ENCODE data around the gene KCNG2.

The KCNG2 gene

GRCh38 chr18:79947054-79947755 is 149.5 kb downstream of the KCNG2 start (continued):
- TF ChIP-seq, protein P1, sequence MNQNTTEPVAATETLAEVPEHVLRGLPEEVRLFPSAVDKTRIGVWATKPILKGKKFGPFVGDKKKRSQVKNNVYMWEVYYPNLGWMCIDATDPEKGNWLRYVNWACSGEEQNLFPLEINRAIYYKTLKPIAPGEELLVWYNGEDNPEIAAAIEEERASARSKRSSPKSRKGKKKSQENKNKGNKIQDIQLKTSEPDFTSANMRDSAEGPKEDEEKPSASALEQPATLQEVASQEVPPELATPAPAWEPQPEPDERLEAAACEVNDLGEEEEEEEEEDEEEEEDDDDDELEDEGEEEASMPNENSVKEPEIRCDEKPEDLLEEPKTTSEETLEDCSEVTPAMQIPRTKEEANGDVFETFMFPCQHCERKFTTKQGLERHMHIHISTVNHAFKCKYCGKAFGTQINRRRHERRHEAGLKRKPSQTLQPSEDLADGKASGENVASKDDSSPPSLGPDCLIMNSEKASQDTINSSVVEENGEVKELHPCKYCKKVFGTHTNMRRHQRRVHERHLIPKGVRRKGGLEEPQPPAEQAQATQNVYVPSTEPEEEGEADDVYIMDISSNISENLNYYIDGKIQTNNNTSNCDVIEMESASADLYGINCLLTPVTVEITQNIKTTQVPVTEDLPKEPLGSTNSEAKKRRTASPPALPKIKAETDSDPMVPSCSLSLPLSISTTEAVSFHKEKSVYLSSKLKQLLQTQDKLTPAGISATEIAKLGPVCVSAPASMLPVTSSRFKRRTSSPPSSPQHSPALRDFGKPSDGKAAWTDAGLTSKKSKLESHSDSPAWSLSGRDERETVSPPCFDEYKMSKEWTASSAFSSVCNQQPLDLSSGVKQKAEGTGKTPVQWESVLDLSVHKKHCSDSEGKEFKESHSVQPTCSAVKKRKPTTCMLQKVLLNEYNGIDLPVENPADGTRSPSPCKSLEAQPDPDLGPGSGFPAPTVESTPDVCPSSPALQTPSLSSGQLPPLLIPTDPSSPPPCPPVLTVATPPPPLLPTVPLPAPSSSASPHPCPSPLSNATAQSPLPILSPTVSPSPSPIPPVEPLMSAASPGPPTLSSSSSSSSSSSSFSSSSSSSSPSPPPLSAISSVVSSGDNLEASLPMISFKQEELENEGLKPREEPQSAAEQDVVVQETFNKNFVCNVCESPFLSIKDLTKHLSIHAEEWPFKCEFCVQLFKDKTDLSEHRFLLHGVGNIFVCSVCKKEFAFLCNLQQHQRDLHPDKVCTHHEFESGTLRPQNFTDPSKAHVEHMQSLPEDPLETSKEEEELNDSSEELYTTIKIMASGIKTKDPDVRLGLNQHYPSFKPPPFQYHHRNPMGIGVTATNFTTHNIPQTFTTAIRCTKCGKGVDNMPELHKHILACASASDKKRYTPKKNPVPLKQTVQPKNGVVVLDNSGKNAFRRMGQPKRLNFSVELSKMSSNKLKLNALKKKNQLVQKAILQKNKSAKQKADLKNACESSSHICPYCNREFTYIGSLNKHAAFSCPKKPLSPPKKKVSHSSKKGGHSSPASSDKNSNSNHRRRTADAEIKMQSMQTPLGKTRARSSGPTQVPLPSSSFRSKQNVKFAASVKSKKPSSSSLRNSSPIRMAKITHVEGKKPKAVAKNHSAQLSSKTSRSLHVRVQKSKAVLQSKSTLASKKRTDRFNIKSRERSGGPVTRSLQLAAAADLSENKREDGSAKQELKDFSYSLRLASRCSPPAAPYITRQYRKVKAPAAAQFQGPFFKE (tag by site-specific recombination; IDR thresholded peaks at IDR 0.05; ENCODE audit: borderline replicate concordance): no peak
- no peak for TF ChIP-seq SP2 (tag by site-specific recombination; IDR thresholded peaks at IDR 0.05)
- TF ChIP-seq ZSCAN23 (tag by site-specific recombination; IDR thresholded peaks at IDR 0.05): no peak
- TF ChIP-seq GLIS1 (tag by site-specific recombination; IDR thresholded peaks at IDR 0.05): no peak
- no peak for TF ChIP-seq ZNF311 (tag by site-specific recombination; IDR thresholded peaks at IDR 0.05; ENCODE audit: borderline replicate concordance)
- no peak for TF ChIP-seq ZNF837 (tag by site-specific recombination; IDR thresholded peaks at IDR 0.05)
- TF ChIP-seq HOXD13 (CRISPR knock-in tag; IDR thresholded peaks at IDR 0.05; ENCODE audit: borderline replicate concordance): no peak
- no peak for TF ChIP-seq ZNF624 (tag by site-specific recombination; IDR thresholded peaks at IDR 0.05)
- no peak for TF ChIP-seq ZNF19 (tag by site-specific recombination; IDR thresholded peaks at IDR 0.05; ENCODE audit: low read depth)

DNA sequence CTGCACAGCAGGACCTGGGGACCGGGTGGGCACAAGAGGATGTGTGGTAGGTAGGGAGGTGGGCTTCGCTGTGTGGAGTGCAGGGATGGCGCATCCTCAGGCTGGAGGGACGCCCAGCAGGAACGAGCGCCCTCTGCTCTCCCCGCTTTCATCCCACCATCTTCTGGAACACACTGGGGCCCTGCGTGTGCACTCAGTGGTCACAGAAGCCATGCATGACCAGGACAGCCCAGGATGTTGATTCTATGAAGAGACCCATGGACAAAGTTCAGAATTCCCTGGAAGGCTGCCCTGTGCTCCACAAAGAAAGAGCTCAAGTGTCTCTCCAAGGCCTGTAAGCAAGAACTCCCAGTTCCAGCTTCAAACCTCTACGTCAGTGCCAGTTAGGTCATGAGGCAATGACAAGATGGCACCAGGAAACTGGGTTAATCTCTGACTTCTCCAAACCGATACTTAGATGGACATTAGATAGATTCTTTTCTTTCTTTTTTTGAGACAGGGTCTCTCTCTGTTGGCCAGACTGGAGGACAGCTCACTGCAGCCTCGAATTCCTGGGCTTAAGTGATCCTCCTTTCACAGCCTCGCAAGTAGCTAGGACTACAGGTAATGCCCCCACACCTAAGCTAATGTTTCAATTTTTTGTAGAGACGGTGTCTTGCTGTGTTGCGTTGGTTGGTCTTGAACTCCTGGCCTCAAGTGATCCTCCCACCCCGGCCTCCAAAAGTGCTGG is 150.3 kb downstream of the KCNG2 start:
- Histone ChIP-seq H3K27ac (ENCODE audit: extremely low read depth, low read depth, low read length) (no peak overlapping the region), H3K4me3 (ENCODE audit: low read depth, low read length) (no peak overlapping the region), H3K36me3 (ENCODE audit: control insufficient read depth in 2 of 2, insufficient read depth in 1 of 2, low read length in 2 of 2) (peaks cover 8 to 22% of the 10 kb centered on the region in 2 experiments; a peak in 2 of 3 replicates), H3K4me1 (ENCODE audit: control insufficient read depth, insufficient read depth, low read length) (peaks cover 12% of the 10 kb centered on the region), H3K9me3 (ENCODE audit: control insufficient read depth, insufficient read depth, low read depth, low read length) (no peaks in the 10 kb centered on the region)
- ChIA-PET POLR2A (interaction anchor here (0.7 kb wide), 1 partner anchor 10 kb away, joined by 3 read pairs; no protein-coding TSS in a partner anchor), CTCF (no interaction called here)
- TF ChIP-seq ZNF394 (tag by site-specific recombination; IDR thresholded peaks at IDR 0.05; ENCODE audit: borderline replicate concordance): no peak
- no peak for TF ChIP-seq ZNF488 (tag by site-specific recombination; IDR thresholded peaks at IDR 0.05)
- no peak for TF ChIP-seq ZNF513 (tag by site-specific recombination; IDR thresholded peaks at IDR 0.05)
- no peak for TF ChIP-seq ZNF530 (tag by site-specific recombination; IDR thresholded peaks at IDR 0.05; ENCODE audit: low read depth)
- TF ChIP-seq, protein P2, sequence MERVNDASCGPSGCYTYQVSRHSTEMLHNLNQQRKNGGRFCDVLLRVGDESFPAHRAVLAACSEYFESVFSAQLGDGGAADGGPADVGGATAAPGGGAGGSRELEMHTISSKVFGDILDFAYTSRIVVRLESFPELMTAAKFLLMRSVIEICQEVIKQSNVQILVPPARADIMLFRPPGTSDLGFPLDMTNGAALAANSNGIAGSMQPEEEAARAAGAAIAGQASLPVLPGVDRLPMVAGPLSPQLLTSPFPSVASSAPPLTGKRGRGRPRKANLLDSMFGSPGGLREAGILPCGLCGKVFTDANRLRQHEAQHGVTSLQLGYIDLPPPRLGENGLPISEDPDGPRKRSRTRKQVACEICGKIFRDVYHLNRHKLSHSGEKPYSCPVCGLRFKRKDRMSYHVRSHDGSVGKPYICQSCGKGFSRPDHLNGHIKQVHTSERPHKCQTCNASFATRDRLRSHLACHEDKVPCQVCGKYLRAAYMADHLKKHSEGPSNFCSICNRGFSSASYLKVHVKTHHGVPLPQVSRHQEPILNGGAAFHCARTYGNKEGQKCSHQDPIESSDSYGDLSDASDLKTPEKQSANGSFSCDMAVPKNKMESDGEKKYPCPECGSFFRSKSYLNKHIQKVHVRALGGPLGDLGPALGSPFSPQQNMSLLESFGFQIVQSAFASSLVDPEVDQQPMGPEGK (tag by site-specific recombination; IDR thresholded peaks at IDR 0.05): no peak
- TF ChIP-seq ZNF221 (tag by site-specific recombination; IDR thresholded peaks at IDR 0.05; ENCODE audit: borderline replicate concordance): no peak
- no peak for TF ChIP-seq ZBTB17 (tag by site-specific recombination; IDR thresholded peaks at IDR 0.05)
- no peak for TF ChIP-seq ZNF132 (tag by site-specific recombination; IDR thresholded peaks at IDR 0.05; ENCODE audit: borderline replicate concordance)
- TF ChIP-seq ZNF335 (tag by site-specific recombination; conservative IDR thresholded peaks at IDR 0.05): no peak
- TF ChIP-seq, protein P3, sequence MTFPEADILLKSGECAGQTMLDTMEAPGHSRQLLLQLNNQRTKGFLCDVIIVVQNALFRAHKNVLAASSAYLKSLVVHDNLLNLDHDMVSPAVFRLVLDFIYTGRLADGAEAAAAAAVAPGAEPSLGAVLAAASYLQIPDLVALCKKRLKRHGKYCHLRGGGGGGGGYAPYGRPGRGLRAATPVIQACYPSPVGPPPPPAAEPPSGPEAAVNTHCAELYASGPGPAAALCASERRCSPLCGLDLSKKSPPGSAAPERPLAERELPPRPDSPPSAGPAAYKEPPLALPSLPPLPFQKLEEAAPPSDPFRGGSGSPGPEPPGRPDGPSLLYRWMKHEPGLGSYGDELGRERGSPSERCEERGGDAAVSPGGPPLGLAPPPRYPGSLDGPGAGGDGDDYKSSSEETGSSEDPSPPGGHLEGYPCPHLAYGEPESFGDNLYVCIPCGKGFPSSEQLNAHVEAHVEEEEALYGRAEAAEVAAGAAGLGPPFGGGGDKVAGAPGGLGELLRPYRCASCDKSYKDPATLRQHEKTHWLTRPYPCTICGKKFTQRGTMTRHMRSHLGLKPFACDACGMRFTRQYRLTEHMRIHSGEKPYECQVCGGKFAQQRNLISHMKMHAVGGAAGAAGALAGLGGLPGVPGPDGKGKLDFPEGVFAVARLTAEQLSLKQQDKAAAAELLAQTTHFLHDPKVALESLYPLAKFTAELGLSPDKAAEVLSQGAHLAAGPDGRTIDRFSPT (tag by site-specific recombination; IDR thresholded peaks at IDR 0.05): no peak
- no peak for TF ChIP-seq ZBTB7A (tag by site-specific recombination; IDR thresholded peaks at IDR 0.05; ENCODE audit: low read depth)
